Glutamatergic neuron (in vitro differentiated cells): ENCODE measurements around the gene NPFF. TPM values are rescaled to one million over a fixed set of nuclear protein-coding genes. Genes with fewer than 3 reads are reported as not detected.

Experiments used
- DNase-seq: peaks from one replicate; pipeline ENCODE4 v3.0.0; 2022
- H3K27ac Mint-ChIP-seq: one replicate; pipeline ENCODE4 v1.8.0; 2020; ENCODE audit warnings: mild to moderate bottlenecking, mixed read lengths, inconsistent platforms; ENCODE audit not compliant: unreplicated experiment
- H3K27me3 Mint-ChIP-seq: one replicate; pipeline ENCODE4 v1.8.0; 2020; ENCODE audit warnings: mild to moderate bottlenecking, moderate library complexity, mixed read lengths, inconsistent platforms; ENCODE audit not compliant: unreplicated experiment
- H3K36me3 Mint-ChIP-seq: one replicate; pipeline ENCODE4 v1.8.0; 2020; ENCODE audit warnings: mild to moderate bottlenecking, mixed read lengths, inconsistent platforms; ENCODE audit not compliant: unreplicated experiment
- H3K4me1 Mint-ChIP-seq: one replicate; pipeline ENCODE4 v1.8.0; 2020; ENCODE audit warnings: mild to moderate bottlenecking, low read depth, mixed read lengths, inconsistent platforms; ENCODE audit not compliant: unreplicated experiment
- H3K4me3 Mint-ChIP-seq: one replicate; pipeline ENCODE4 v1.8.0; 2020; ENCODE audit warnings: mild to moderate bottlenecking, mixed read lengths, inconsistent platforms; ENCODE audit not compliant: unreplicated experiment
- H3K9me3 Mint-ChIP-seq: one replicate; pipeline ENCODE4 v1.8.0; 2020; ENCODE audit warnings: mild to moderate bottlenecking, moderate library complexity, mixed read lengths, inconsistent platforms; ENCODE audit not compliant: unreplicated experiment
- CTCF ChIP-seq: fragments of 200-600 bp; sonication (generic); IDR thresholded peaks from one replicate; pipeline ENCODE4 v1.5.0; 2021; ENCODE audit not compliant: partially characterized antibody, unreplicated experiment
- total RNA-seq: library from RNA; stranded (reverse); fragmentation: NEBNext Ultra II Directional; extraction: Animal tissue kit (Norgen Biotek cat#: 25700); gene quantifications from one replicate; pipeline ENCODE4 v1.2.1, GENCODE V29; 2021; ENCODE audit not compliant: unreplicated experiment

Gene NPFF
- total RNA-seq, 1 donor from 2014 or later = not detected

GRCh38 chr12:53532524-53533445 lies 25.5 kb upstream of the NPFF start:
- H3K4me3 Mint-ChIP-seq = no peak overlapping the region

GRCh38 chr12:53532021-53532420 lies 24.7 kb upstream of the NPFF start:
- no peaks in the 10 kb centered on the region for H3K9me3 Mint-ChIP-seq
- H3K27me3 Mint-ChIP-seq = peaks cover 2% of the 10 kb centered on the region
- DNase-seq = no peak
- H3K4me3 Mint-ChIP-seq = no peak overlapping the region
- H3K36me3 Mint-ChIP-seq = peaks cover 9% of the 10 kb centered on the region
- H3K27ac Mint-ChIP-seq = peak overlapping the region; percentile 33
- H3K4me1 Mint-ChIP-seq = no peaks in the 10 kb centered on the region
- no peak for TF ChIP-seq CTCF

More at GRCh38 chr12:53532524-53533445, 25.5 kb upstream of the NPFF start:
- H3K27me3 Mint-ChIP-seq = peaks cover 2% of the 10 kb centered on the region
- H3K36me3 Mint-ChIP-seq = peaks cover 9% of the 10 kb centered on the region
- H3K4me1 Mint-ChIP-seq = no peaks in the 10 kb centered on the region
- TF ChIP-seq CTCF = no peak
- H3K27ac Mint-ChIP-seq = no peak overlapping the region
- H3K9me3 Mint-ChIP-seq = no peaks in the 10 kb centered on the region
- no peak for DNase-seq

GRCh38 chr12:53530920-53531319 lies 23.6 kb upstream of the NPFF start:
- H3K4me1 Mint-ChIP-seq = no peaks in the 10 kb centered on the region
- H3K27ac Mint-ChIP-seq = no peak overlapping the region
- no peak for DNase-seq
- H3K9me3 Mint-ChIP-seq = no peaks in the 10 kb centered on the region
- peaks cover 9% of the 10 kb centered on the region for H3K36me3 Mint-ChIP-seq
- TF ChIP-seq CTCF = no peak
- no peak overlapping the region for H3K4me3 Mint-ChIP-seq
- peaks cover 2% of the 10 kb centered on the region for H3K27me3 Mint-ChIP-seq

GRCh38 chr12:53530061-53530460 lies 22.8 kb upstream of the NPFF start:
- Mint-ChIP-seq H3K4me3 (no peak overlapping the region), H3K27ac (no peak overlapping the region), H3K9me3 (no peaks in the 10 kb centered on the region), H3K27me3 (peaks cover 2% of the 10 kb centered on the region), H3K4me1 (no peaks in the 10 kb centered on the region), H3K36me3 (peaks cover 9% of the 10 kb centered on the region)
- no peak for TF ChIP-seq CTCF
- DNase-seq = no peak

- no peak overlapping the region for H3K27ac Mint-ChIP-seq
- H3K27me3 Mint-ChIP-seq = peaks cover 7% of the 10 kb centered on the region
- no peaks in the 10 kb centered on the region for H3K4me1 Mint-ChIP-seq
- no peak for DNase-seq
- H3K36me3 Mint-ChIP-seq = peaks cover 5% of the 10 kb centered on the region
- no peak overlapping the region for H3K4me3 Mint-ChIP-seq
- TF ChIP-seq CTCF = no peak
- H3K9me3 Mint-ChIP-seq = peaks cover 2% of the 10 kb centered on the region
Observed at GRCh38 chr12:53524476-53524875, 17.2 kb upstream of the NPFF start.
